GM18519 (cell line): ENCODE measurements around the gene KNDC1.
"Not testable (repeated sequence)": the region's sequence is repeated elsewhere in the genome, so short reads cannot be mapped to it uniquely, and the experiment has no call there.

Experiments used
- ATAC-seq: cut with Tn5 transposase; IDR thresholded peaks from one replicate; pipeline ENCODE4 v1.9.1; 2021; ENCODE audit warnings: mild to moderate bottlenecking, moderate library complexity; ENCODE audit not compliant: unreplicated experiment, low FRiP score

The KNDC1 gene

GRCh38 chr10:133215586-133215985 is 55.6 kb downstream of the KNDC1 start:
- ATAC-seq: no peak

GRCh38 chr10:133216776-133217175 is 56.8 kb downstream of the KNDC1 start:
- no peak for ATAC-seq

GRCh38 chr10:133217800-133218589 is 58.0 kb downstream of the KNDC1 start:
- ATAC-seq: no peak

- ATAC-seq: no peak
Measured at GRCh38 chr10:133218891-133219290, 58.9 kb downstream of the KNDC1 start.

GRCh38 chr10:133219782-133220181 is 59.8 kb downstream of the KNDC1 start:
- no peak for ATAC-seq

GRCh38 chr10:133221331-133221730 is 61.3 kb downstream of the KNDC1 start:
- no peak for ATAC-seq

GRCh38 chr10:133221756-133222155 is 61.7 kb downstream of the KNDC1 start:
- ATAC-seq: not testable (repeated sequence)

- ATAC-seq: no peak
Measured at GRCh38 chr10:133224076-133224475, 64.1 kb downstream of the KNDC1 start.

GRCh38 chr10:133224756-133225372 is 64.8 kb downstream of the KNDC1 start:
- ATAC-seq: no peak

- no peak for ATAC-seq
Measured at GRCh38 chr10:133225707-133226191, 65.7 kb downstream of the KNDC1 start.

- no peak for ATAC-seq
Measured at GRCh38 chr10:133226251-133226808, 66.3 kb downstream of the KNDC1 start.

GRCh38 chr10:133227256-133227655 is 67.2 kb downstream of the KNDC1 start:
- no peak for ATAC-seq

- no peak for ATAC-seq
Measured at GRCh38 chr10:133229265-133230043, 69.4 kb downstream of the KNDC1 start.

- no peak for ATAC-seq
Measured at GRCh38 chr10:133230044-133230361, 70.0 kb downstream of the KNDC1 start, which contains the start of gene UTF1. Gene UTF1 (plus strand): TSS chr10:133230217. CDS start chr10:133230289, 72 bp downstream.

- no peak for ATAC-seq
Measured at GRCh38 chr10:133230387-133231195, 70.6 kb downstream of the KNDC1 start.

GRCh38 chr10:133231244-133231945 is 71.4 kb downstream of the KNDC1 start:
- ATAC-seq: no peak

GRCh38 chr10:133231946-133232574 is 72.0 kb downstream of the KNDC1 start:
- ATAC-seq: no peak

- not testable (repeated sequence) for ATAC-seq
Measured at GRCh38 chr10:133234796-133235195, 74.8 kb downstream of the KNDC1 start.

GRCh38 chr10:133235265-133235855 is 75.3 kb downstream of the KNDC1 start:
- ATAC-seq: no peak
